ENCODE data around the gene QSOX2.

Gene QSOX2

DNA sequence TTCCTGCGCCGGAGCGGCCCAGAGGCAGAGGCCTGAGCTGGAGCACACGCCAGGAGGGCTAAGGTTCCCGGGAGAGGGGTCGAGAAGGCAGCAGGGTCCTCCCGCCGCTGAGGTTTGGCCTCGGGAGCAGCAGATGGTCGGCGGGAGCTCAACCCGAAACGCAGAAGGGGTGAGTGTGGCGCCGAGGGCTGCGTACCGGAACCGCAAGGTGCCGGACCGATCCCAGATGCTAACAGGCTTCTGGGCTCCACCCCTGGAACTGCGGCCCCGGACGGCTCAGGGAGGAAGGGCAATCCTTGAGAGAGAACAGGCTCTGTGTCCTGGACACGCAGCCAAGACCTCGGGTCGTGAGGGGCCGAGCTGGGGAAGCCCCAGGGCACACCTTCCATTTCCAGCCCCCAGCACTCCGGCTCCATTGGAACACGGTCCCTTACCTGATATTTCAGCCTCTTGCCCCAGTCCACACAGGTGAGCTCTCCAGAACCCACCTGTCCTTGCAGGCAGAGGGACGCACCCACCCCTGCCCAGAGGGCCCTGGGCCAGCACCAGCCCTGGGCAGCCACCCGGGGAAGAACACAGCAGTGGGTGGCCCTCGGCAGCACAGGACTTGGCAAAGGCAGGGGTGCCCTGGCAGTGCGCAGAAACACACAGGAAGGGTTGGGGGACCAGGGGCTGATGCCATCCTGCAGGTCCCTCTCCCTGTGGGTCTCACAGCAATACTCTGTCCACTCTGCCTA lies 42.0 kb downstream of the QSOX2 start:
- no peak for DNase-seq (ENCODE audit: low read depth)

DNA sequence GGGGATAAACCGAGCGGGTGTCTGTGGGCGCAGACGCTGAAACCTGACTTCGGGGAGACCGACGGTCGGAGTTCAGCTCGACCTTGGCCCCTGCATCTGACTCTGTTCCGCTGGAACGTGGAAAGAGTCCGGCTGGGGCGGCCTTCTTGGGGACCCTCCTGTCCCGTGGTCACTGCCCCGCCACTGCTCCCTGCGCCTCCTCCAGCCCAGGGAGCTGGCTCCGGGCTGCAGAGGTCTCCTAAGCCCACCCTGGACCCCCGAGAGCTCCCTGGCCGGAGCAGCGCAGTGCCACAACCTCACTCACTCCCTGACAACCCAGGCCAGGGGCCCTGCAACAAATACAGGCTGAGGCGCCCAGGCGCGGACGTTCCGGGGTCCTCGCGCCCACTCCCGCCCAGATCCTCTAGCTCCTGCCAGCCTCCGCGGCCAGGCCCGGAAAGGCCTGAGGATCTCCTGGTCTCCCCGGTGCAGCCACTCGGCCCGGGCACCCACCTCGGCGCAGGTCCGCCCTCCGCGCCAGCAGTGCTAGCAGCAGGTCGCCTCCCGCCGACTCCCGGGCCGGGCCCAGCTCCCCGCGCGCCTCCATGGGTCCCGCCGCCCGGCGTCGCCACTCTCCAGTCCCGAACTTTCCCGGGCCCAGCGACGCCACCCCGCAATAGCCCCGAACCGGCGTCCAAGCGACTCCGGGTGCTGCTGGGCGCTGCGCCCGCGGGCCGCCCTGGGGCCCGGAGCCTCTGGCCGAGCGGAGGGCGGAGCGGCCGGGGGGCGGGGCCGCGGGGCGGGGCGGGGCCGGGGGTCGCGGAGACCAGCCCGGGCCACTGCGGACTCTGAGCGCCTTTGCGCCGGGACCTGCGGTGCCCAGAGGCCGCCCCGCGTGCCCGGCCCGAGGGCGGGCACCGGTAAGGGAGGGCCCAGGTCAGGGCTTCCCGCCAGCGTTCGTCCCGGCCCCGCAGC lies 42.9 kb downstream of the QSOX2 start:
- DNase-seq (ENCODE audit: low read depth), result no peak

DNA sequence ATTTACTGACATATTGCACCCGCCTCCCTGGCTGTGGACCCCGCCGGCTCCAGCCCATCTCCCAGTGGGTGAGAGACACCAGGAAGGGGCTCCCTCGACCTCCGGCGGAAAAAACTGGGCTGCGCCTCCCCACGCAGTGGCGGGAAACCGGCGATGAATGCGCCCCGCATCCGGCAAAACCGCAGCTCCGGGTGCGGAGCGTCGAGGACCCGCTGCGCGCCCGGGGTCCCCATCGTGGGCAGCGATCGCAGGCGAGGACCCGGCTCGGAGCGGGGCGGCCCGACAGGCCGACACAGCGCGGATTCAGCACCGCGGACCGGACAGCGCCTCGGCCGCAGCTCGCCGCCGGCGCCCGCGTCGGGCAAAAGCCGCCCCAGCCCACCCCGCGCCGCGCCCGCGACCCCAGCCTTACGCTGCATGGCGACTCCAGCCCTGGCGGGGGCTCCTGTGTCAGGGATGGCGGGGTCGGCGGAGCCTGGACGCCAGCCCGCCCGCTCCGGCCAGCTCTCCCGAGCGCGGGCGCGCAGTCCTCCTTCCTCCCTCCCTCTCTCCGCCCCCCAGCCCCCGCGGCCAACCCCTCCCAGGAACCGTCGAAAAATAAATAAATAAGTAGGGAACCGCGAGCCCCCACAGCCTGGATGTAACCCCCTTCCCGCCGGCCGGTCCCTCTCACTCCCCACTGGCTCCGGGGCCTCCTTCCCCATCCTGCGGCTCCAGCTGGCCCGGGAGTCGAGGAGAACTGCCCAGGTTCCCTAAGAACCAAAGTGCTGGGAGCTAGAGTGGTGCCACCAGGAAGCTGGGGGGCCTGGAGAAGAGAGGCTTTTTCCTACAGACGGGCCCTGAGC lies 43.8 kb downstream of the QSOX2 start:
- no peak for DNase-seq (ENCODE audit: low read depth)

DNA sequence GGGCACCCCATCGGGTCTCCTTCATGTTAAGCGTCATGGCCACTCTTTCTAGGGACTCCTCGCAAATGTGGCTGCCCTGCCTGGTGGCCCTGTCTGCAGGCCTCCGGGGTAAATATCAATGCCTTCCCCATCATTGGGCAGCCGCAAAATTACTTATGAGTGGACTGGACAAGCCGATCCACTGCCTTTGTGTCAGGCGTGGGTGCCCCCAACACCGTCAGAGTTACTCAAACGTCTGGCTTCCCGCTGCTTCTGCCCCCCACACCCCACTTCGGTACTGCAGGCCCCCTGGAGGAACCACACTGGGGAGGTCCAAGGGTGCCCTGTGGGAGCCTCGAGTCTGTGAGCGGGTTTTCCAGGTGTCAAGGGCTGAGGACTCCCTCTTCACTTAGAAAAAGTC lies 44.4 kb downstream of the QSOX2 start:
- DNase-seq (ENCODE audit: low read depth), result no peak

DNA sequence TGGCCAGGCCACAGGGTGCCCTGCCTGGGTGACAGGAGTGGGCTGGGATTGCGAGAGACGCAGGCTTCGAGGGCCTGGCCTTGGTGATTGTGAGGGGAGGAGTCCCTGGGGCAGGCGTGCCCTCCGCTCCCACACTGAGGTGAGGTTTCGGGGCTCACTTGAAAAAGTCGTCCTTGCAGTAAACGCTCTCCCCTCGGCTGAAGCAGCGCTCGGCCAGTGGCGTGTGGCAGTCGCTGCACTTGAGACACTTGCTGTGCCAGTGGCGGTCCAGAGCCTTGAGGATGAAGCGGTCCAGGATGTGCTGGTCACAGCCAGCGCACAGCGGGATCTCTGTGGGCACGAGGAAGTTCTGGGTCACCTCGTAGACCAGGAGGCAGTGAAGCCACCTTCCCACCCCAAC lies 45.2 kb downstream of the QSOX2 start:
- DNase-seq (ENCODE audit: low read depth), result no peak

DNA sequence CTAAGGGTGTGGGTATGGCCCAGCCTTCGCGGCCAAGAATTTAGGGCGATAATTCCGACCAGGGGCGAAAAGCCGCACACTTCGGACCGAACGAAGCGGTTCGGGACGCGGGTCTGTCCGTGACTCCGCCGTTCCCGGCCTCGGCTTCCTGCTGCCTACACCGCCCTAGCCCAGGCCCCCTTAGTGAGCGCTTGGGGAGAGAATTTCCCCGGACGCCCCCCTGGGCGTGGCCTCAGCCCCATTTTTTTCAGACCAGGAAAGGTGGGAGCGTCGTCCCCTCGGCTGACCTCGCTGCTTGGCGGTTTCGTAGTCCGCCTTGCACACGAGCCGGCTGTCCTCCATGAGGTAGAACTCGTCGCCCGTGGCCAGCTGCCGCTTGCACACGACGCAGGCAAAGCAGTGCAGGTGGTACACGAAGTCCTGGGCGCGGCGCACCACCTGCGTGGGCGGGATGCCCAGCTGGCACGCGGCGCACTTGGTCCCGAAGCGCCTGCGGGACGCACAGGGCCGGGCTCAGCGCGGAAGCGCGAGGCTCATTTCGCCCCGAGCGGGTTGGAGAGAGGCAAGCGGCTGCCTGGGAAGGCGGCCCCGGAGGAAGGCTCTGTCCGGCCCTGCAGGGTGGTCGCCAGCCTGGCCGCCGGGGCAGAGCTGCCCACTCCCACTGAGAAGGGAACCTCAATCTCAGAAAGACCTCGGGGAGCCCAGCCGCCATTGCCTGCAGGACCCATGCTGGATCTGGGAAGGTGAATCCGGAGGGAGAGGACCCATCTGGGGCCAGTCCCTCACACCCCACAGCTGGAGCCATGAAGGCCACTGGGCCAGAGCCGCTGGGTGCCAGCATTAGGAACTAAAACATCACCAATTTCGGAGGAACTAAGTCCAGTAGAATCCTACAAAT lies 46.0 kb downstream of the QSOX2 start:
- no peak for DNase-seq (ENCODE audit: low read depth)

DNA sequence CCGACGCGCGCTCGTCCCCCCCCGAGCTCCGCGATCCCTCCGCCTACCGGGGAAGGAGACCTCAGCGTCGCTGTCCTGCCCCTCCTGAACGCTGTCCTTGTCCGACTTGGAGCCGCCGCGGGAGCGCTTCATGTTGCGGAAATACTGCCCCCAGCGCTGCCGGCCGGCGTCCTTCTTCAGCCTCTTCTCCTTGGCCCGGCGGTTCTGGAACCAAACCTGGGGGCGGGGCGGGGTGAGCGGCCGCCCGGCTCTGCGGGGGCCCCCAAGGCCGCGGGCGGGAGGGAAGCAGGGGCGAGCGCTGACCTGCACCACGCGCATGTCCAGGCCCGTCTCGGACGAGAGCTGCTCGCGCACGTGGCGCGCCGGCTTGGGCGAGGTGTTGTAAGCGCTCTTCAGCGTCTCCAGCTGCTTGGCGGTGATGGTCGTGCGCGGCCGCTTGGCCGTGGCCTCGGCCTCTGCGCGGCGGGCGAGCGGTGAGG lies 47.0 kb downstream of the QSOX2 start:
- no peak for DNase-seq (ENCODE audit: low read depth)

DNA sequence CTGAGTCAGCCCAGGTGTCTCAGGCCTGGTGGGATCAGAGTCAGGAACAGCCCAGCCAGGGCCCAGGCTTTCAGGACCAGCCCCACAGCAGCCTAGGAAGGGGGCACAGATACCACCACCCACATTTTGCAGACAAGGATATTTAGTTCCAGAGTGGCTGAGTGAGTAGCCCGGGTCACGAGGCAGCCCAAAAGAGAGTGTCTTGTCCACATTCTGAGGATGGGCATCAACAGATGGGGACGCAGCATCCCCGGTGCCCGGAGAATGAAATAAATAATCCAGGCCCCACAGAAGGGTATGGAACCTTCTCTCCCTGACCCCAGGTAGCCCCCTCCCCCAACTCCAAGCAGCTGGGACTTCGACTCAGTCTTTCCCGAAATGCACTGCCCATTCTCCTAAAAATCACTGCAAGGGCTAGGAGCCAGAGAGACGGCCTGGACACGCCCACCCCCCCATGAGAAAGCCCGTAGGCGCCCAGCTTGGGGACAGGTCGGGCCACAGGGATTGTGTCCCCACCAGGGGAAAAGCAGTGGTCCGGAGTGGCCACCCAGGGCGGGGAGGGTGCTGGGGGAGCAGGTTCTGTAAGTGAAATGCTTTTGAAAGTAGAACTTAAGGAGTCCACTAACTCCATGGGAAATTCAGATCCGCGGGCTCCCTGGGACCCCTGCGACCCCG lies 47.5 kb downstream of the QSOX2 start:
- DNase-seq (ENCODE audit: low read depth), result no peak

DNA sequence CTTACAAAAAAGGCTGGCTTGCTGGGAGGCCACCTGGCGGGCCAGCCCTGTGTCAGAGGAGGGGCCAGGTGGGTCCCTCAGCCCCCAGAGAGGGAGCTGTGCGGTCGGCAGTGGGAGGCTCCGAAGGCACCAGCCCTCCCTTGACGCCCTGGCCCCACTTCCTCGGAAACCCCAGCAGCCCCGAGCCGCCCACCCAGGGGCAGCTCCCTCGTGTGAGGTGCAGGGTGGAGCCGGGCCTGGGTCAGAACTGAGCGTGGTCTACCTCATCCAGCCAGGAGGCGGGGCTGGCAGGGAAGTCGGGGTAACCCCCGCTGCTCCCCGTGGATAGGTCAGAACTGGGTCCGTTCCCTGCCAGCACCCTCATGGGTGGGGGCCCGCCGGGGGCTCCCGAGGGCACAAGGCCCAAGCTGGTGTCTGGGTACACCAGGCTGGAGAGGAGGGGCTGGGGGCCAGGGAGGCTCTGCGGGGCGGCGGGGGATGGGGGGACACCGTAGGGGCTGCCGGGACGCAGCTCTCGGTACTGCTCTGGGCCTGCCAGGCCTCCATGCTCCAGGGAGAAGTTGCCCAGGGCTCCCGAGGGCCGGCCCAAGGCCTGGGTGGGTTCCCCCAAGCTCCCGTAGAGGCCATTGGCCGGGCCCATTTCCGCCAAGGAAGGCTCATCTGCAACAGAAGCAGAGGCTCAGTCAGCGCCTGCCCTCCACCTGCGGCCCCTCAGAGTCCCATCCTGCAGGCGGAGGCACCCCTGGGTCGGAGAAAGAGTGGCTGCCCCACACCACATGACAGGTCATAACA lies 48.3 kb downstream of the QSOX2 start:
- no peak for DNase-seq (ENCODE audit: low read depth)

DNA sequence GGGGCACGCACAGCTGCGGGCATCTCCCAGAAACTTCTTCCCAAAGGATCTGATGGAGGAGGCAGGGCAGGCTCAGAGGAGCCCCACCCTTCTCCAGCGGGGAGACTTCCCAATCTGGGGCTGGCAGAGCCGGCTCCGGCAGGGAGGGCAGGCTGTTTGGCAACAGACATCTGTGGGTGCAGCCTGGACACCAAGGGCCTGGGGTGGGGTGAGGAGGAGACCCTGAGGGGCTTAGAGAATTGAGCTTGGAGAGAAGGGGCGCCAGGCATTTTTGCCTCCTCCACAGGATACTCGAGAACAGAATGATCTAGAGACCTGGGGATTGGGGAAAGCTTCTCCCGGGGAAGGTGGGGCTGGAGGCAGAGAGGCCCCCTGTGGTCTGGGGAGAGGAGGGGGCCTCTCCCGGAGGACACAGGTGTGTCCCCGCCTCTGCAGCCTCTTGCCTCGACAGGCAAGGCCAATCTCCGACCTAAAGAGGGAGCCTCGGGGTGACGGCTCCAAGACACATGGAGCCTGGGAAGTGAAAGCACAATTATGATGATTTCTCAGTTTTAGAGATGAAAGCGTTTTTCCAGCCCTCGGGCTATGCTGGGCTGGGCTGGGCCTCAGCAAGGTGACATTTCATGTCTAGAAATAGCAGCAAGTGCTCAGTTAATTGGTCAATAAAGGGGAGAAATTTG lies 49.1 kb downstream of the QSOX2 start:
- DNase-seq (ENCODE audit: low read depth), result no peak

DNA sequence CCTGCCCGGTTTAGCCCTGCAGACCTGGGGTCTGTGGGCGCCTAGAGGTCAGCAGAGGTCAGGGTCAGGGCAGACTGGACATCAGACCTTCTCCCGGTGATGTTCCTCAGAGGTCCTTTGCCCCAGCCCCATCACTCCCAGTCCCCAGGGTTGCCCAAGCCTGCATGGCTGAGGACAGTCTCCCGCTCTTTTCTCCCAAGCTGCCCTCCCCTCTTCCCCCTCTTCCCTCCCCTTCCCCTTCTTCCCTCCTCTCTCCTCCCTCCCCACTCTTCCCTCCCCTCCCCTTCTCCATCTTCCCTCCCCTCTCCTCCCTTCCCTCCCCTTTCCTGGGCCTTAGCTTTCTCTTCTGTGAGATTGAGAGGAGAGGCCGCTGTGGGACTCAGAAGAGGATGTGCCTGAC lies 51.1 kb downstream of the QSOX2 start:
- DNase-seq (ENCODE audit: low read depth), result no peak

DNA sequence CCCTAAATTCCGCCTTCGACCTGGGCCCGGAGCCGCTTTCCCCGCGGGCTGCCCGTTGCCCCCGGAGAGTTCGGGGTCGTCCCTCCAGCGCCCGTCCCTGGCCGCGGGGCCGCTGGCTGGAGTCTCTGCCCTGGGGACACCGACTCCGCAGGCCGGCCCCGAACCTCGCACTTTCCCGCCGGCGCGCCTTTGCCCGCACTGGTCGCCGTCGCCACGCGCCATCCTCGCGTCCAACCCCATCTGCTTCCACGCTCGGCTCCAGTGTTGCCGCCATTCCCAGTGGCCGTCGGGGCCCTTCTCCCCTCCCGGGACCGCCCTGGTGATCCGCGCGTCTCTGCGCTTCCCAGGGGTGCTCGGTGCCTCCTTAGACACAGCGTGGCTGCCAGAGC lies 51.7 kb downstream of the QSOX2 start:
- no peak for DNase-seq (ENCODE audit: low read depth)

DNA sequence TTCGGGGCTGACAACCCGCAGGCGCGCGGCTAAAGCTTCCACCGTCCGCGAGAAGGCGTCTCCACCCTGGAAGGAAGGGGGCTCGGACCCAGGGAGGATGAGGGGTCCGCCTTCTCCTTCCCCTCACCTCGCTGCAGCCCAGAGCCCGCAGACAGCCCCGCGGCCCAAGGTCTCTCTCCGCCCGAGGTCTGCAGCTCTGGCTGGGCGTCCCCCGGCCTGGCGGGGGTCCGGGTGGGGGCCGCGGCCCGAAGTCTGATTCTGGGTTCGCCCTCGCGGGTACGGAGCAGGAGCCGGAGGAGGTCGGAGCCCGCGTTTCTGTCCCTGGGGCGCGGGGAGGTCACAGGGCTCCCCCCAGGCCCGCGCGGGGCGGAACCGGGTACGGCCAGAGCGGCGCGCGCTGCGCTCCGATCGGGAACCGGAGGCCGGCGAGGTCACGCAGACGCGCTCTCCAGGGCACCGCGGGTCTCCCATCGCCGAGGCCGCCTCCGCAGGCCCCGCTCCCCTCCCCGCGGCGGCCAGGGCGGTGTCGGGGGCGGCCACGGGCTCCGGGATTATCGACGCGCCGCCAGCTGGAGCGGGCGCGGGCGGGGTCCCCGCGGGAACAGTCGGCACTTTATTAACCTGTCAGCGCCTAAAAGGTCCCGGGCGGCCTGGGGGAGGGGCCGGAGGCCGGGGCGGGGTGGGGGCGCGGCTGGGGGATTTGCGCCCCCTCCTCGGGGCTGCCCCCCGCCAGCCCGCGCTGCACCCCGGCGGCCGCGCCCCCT lies 52.3 kb downstream of the QSOX2 start:
- no peak for DNase-seq (ENCODE audit: low read depth)

DNA sequence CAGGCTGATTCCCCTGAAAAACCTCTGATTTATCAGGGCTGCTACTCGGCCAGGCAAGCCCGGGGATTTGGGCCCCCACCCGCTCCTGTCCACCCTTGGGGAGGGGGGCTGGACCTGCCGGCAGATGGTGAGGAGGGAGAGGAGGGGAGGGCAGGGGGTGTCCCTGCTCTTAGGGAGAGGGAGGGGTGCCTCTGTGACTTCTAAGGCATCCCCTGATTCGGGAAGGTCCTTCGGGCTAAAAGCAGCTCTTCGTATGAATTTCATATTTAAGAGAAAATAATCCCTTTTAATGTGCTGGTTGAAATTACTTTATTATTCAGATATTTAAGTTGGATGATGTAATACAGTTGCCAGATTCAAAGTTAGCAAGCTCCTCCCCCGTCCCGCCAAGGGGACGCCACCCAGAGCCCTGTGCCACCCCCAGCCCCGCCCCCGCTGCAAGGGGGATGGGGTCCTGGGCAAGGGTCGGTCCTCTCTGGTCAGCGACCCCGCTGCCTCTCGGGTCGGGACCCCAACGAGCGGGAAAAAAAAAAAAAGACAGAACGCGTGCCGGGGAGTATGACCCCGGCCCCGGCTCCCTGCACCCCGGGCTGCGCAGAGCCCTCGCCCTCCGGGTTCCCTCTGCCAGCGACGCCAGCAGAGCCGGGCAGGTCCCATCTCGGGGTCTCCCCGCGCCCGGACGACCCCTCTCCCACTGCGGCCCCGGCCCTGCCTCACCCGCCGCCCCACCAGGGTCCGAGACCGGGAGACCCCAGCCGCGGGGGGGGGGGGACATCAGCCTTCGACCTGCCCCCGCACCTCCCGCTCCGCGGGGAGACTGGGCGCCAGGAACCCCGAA lies 53.1 kb downstream of the QSOX2 start:
- DNase-seq (ENCODE audit: low read depth), result no peak

DNA sequence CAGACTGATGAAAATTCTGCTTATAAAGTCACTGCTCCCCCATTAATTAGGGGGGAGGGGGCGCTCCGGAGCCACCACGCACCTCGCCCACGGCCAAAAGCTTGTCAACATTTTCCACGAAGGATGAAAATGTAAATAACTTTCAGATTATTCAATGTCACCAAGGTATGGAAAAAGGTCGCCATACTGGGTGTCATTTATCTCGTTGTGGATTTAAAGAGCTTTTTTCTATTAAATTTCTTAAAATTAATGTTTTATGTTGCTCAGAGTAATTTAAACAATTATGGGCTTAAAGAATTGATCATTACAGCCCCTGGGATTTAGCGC lies 53.7 kb downstream of the QSOX2 start:
- DNase-seq (ENCODE audit: low read depth), result no peak

DNA sequence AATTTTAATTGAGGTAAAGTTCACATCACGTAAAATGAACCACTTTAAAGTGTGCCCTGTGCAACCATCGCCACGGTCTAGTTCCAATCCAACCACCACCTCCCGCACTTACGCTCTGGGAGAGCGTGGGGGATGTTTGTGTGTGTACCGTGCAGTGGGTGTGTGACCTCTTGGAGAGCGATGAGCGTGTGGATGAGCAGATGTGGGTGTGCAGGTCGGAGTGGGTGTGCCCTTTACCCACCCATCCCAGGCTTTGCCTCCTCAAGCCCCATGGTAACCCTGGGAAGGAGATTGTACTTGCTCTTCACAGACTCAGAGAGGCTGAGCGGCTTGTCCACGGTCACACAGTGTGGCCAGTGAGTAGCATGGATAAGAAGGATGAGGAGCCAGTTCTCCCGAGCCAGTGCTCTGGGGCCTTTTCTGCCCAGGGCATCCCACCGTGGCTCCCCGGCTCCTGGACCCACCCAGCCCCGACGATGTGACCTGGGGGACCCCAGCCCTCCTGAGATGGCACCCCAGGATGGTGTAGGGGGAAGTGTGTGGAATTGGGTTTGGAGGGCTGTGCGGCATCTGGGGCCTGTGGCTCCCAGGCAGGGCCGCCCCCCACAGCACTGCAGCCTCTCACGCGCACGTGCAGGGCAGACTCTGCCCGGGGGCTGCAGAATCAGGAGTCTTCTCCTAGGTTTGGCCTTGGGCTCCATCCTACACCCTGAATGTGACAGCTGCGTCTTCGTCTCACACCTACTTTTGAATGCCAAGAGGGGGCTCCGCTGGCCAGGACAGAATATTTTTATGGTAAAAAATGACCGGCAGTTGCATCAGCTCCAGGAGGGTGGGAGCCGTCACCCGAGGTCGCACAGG lies 54.3 kb downstream of the QSOX2 start:
- no peak for DNase-seq (ENCODE audit: low read depth)

DNA sequence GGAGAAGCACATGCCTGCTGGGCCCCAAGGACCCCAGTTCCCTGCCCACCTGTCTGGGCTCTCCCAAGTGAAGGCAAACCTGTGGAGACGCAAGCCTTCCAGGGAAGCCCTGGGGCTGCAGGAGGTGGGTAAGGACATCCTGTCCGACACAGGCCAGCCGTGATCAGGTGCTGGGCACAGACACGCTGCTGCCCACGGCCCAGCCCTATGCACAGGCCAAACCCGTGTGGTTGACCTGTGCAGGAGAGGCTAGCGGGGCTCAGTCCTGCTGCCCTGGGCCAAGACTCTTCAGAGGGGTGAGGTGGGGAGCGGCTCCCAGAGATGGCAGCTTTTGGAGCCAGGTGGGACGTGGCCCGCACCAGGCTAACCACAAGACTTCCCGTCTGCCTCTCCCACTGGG lies 55.0 kb downstream of the QSOX2 start:
- no peak for DNase-seq (ENCODE audit: low read depth)
